ENCODE data around the gene DHX57.
A peak's percentile ranks its signal among the peaks of the same experiment; 100 is the strongest.

The DHX57 gene

GRCh38 chr2:38875576-38876367, at the start of gene DHX57, which contains the start of gene MORN2:
DHX57 (minus strand) TSS chr2:38875934; CDS start chr2:38868405, 7,529 bp downstream.
MORN2 (plus strand) TSS chr2:38875976.
- peak; percentile 56 for DNase-seq (ENCODE audit: low read depth)

GRCh38 chr2:38922902-38923301, 47.2 kb upstream of the DHX57 start:
- DNase-seq (ENCODE audit: low read depth), result no peak

- no peak for DNase-seq (ENCODE audit: low read depth)
Measured at GRCh38 chr2:38922389-38922788, 46.7 kb upstream of the DHX57 start.

- no peak for DNase-seq (ENCODE audit: low read depth)
Measured at GRCh38 chr2:38912619-38913018, 36.9 kb upstream of the DHX57 start.

GRCh38 chr2:38911191-38911590, 35.5 kb upstream of the DHX57 start:
- no peak for DNase-seq (ENCODE audit: low read depth)

- DNase-seq (ENCODE audit: low read depth), result no peak
Measured at GRCh38 chr2:38909872-38910271, 34.1 kb upstream of the DHX57 start.

GRCh38 chr2:38907743-38908562, 32.2 kb upstream of the DHX57 start:
- no peak for DNase-seq (ENCODE audit: low read depth)

- DNase-seq (ENCODE audit: low read depth), result no peak
Measured at GRCh38 chr2:38907242-38907641, 31.5 kb upstream of the DHX57 start.

GRCh38 chr2:38905251-38905650, 29.5 kb upstream of the DHX57 start:
- no peak for DNase-seq (ENCODE audit: low read depth)

GRCh38 chr2:38900726-38901125, 25.0 kb upstream of the DHX57 start:
- no peak for DNase-seq (ENCODE audit: low read depth)

- DNase-seq (ENCODE audit: low read depth), result no peak
Measured at GRCh38 chr2:38898256-38898655, 22.5 kb upstream of the DHX57 start.

GRCh38 chr2:38892819-38893218, 17.1 kb upstream of the DHX57 start:
- no peak for DNase-seq (ENCODE audit: low read depth)

GRCh38 chr2:38889575-38889974, 13.8 kb upstream of the DHX57 start, which contains the start of gene ARHGEF33:
ARHGEF33 (plus strand) TSS chr2:38889875; CDS start chr2:38919448, 29,573 bp downstream.
- DNase-seq (ENCODE audit: low read depth), result no peak

GRCh38 chr2:38889045-38889444, 13.3 kb upstream of the DHX57 start:
- DNase-seq (ENCODE audit: low read depth), result no peak

- no peak for DNase-seq (ENCODE audit: low read depth)
Measured at GRCh38 chr2:38887902-38888554, 12.3 kb upstream of the DHX57 start.

- DNase-seq (ENCODE audit: low read depth), result no peak
Measured at GRCh38 chr2:38887347-38887746, 11.6 kb upstream of the DHX57 start.

- DNase-seq (ENCODE audit: low read depth), result no peak
Measured at GRCh38 chr2:38886063-38886462, 10.3 kb upstream of the DHX57 start.

- DNase-seq (ENCODE audit: low read depth), result no peak
Measured at GRCh38 chr2:38876407-38876806, 673 bp upstream of the DHX57 start.

GRCh38 chr2:38875227-38875575, 533 bp downstream of the DHX57 start:
- DNase-seq (ENCODE audit: low read depth), result no peak

GRCh38 chr2:38873763-38874162, 2.0 kb downstream of the DHX57 start:
- DNase-seq (ENCODE audit: low read depth), result no peak

- DNase-seq (ENCODE audit: low read depth), result no peak
Measured at GRCh38 chr2:38871432-38871831, 4.3 kb downstream of the DHX57 start.

- no peak for DNase-seq (ENCODE audit: low read depth)
Measured at GRCh38 chr2:38866773-38867443, 8.8 kb downstream of the DHX57 start.

Measured in GM04504 (cell line).